HepG2 (cell line): ENCODE results near the gene SNF8. TPM values are rescaled to one million over a fixed set of nuclear protein-coding genes. Genes with fewer than 3 reads are reported as not detected.

Experiments
- ARNT ChIP-seq: fragments of 450-650 bp; IDR thresholded peaks from 2 replicates; pipeline ENCODE4 v1.6.1; 2017
- CENPBD1 ChIP-seq: sonication (generic); formaldehyde crosslinking; IDR thresholded peaks from 2 replicates; pipeline ENCODE4 v1.8.0; 2022; ENCODE audit warnings: missing genetic modification reagents, low read depth, mild to moderate bottlenecking, borderline replicate concordance
- DDIT3 ChIP-seq: sonication (generic); formaldehyde crosslinking; IDR thresholded peaks from 2 replicates; pipeline ENCODE4 v1.4.0; 2020; ENCODE audit warnings: mild to moderate bottlenecking, missing genetic modification reagents
- ESRRA ChIP-seq: sonication (generic); formaldehyde crosslinking; IDR thresholded peaks from 2 replicates; pipeline ENCODE4 v1.5.1; 2020; ENCODE audit warnings: mild to moderate bottlenecking, low read depth, missing genetic modification reagents
- EZH2 ChIP-seq: conservative IDR thresholded peaks from 2 replicates; pipeline ENCODE4 v1.6.1; 2012; ENCODE audit warnings: mild to moderate bottlenecking, low read depth, low read length, moderate library complexity
- FOXM1 ChIP-seq: sonication (generic); formaldehyde crosslinking; IDR thresholded peaks from 2 replicates; pipeline ENCODE4 v1.5.0; 2020; ENCODE audit warnings: missing genetic modification reagents
- HCFC1 ChIP-seq: fragments of 150-350 bp; IDR thresholded peaks from 2 replicates; pipeline ENCODE4 v1.6.1; 2014; ENCODE audit warnings: low read depth, low read length
- HHEX ChIP-seq: IDR thresholded peaks from 2 replicates; pipeline ENCODE4 v1.6.1; 2016; ENCODE audit warnings: control low read depth
- HIVEP1 ChIP-seq: sonication (generic); formaldehyde crosslinking; IDR thresholded peaks from 2 replicates; pipeline ENCODE4 v1.4.0; 2020; ENCODE audit warnings: mild to moderate bottlenecking, missing genetic modification reagents
- IRF1 ChIP-seq: sonication (generic); formaldehyde crosslinking; IDR thresholded peaks from 2 replicates; pipeline ENCODE4 v1.4.0; 2020; ENCODE audit warnings: low read depth, mild to moderate bottlenecking, missing genetic modification reagents
- IRF2 ChIP-seq: IDR thresholded peaks from 2 replicates; pipeline ENCODE4 v1.6.1; 2018; ENCODE audit warnings: missing genetic modification reagents, missing compliant biosample characterization
- MXI1 ChIP-seq: IDR thresholded peaks from 3 replicates; pipeline ENCODE4 v1.6.1; 2012; ENCODE audit warnings: low read depth, low read length, inconsistent platforms, borderline replicate concordance
- NONO ChIP-seq, 2 experiments: fragments of 450-650 bp in 1 of 2; sonication (generic) in 1 of 2; formaldehyde crosslinking in 1 of 2; IDR thresholded peaks in 1 of 2; conservative IDR thresholded peaks in 1 of 2; 2 replicates each; pipeline versions ENCODE4 v1.6.1 to v1.8.0; 2017 to 2022; ENCODE audit warnings: mild to moderate bottlenecking in 1 of 2, missing genetic modification reagents in 1 of 2, moderate library complexity in 1 of 2
- PCBP2 ChIP-seq: fragments of 200-400 bp; formaldehyde crosslinking; optimal IDR thresholded peaks from 2 replicates; pipeline ENCODE3; 2018; ENCODE audit warnings: low read length, low read depth; ENCODE audit not compliant: poor library complexity, severe bottlenecking
- RNF2 ChIP-seq: fragments of 450-650 bp; conservative IDR thresholded peaks from 2 replicates; pipeline ENCODE4 v1.6.1; 2016; ENCODE audit warnings: low read depth
- SIX1 ChIP-seq: sonication (generic); formaldehyde crosslinking; IDR thresholded peaks from 2 replicates; pipeline ENCODE4 v1.4.0; 2020; ENCODE audit warnings: missing genetic modification reagents, borderline replicate concordance
- STAG1 ChIP-seq: sonication (generic); formaldehyde crosslinking; IDR thresholded peaks from 2 replicates; pipeline ENCODE4 v1.4.0; 2020; ENCODE audit warnings: missing genetic modification reagents
- TOPORS ChIP-seq: sonication (generic); formaldehyde crosslinking; IDR thresholded peaks from 2 replicates; pipeline ENCODE4 v1.8.0; 2023; ENCODE audit warnings: mild to moderate bottlenecking, missing genetic modification reagents
- USF2 ChIP-seq, 2 experiments: sonication (generic) in 1 of 2; formaldehyde crosslinking in 1 of 2; IDR thresholded peaks; 2 replicates each; pipeline versions ENCODE4 v1.5.1 to v1.6.1; 2011 to 2020; ENCODE audit warnings: borderline replicate concordance in 1 of 2, low read depth in 1 of 2, low read length in 1 of 2, mild to moderate bottlenecking in 1 of 2, missing genetic modification reagents in 1 of 2, moderate library complexity in 1 of 2
- ZBTB8A ChIP-seq: sonication (generic); formaldehyde crosslinking; IDR thresholded peaks from 2 replicates; pipeline ENCODE4 v1.4.0; 2020; ENCODE audit warnings: mild to moderate bottlenecking, low read depth, missing genetic modification reagents, borderline replicate concordance
- ZFYVE20 ChIP-seq: sonication (generic); formaldehyde crosslinking; IDR thresholded peaks from 2 replicates; pipeline ENCODE4 v1.8.0; 2023; ENCODE audit warnings: low read depth, mild to moderate bottlenecking, moderate library complexity, missing genetic modification reagents, borderline replicate concordance
- ZNF224 ChIP-seq: sonication (generic); formaldehyde crosslinking; IDR thresholded peaks from 2 replicates; pipeline ENCODE4 v1.5.0; 2020; ENCODE audit warnings: mild to moderate bottlenecking, missing genetic modification reagents
- ZNF30 ChIP-seq: sonication (generic); formaldehyde crosslinking; IDR thresholded peaks from 2 replicates; pipeline ENCODE4 v1.5.0; 2020; ENCODE audit warnings: mild to moderate bottlenecking, missing genetic modification reagents
- ZNF337 ChIP-seq: sonication (generic); formaldehyde crosslinking; IDR thresholded peaks from 2 replicates; pipeline ENCODE4 v1.5.1; 2020; ENCODE audit warnings: missing genetic modification reagents, low read depth, mild to moderate bottlenecking, borderline replicate concordance
- ZNF598 ChIP-seq: sonication (generic); formaldehyde crosslinking; IDR thresholded peaks from 2 replicates; pipeline ENCODE4 v1.5.1; 2020; ENCODE audit warnings: mild to moderate bottlenecking, missing genetic modification reagents, borderline replicate concordance
- ZNF781 ChIP-seq: sonication (generic); formaldehyde crosslinking; IDR thresholded peaks from 2 replicates; pipeline ENCODE4 v1.5.1; 2020; ENCODE audit warnings: borderline replicate concordance, mild to moderate bottlenecking, missing genetic modification reagents; ENCODE audit errors: not compliant biosample characterization
- polyA plus RNA-seq, 8 experiments: library from polyadenylated mRNA; depleted of rRNA in 3 of 8; stranded (reverse) in 7 of 8; unstranded in 1 of 8; fragments of >200 nt; fragmentation: Illumina TruSeq in 4 of 8; extraction: Trizol in 4 of 8; gene quantifications; 2 replicates each; pipeline versions ENCODE4 v1.2.1 to v1.2.3, GENCODE V29; 2011 to 2016; ENCODE audit warnings: low read depth in 4 of 8, missing spikeins in 1 of 8, mixed read lengths in 1 of 8; ENCODE audit not compliant: insufficient read depth in 1 of 8
- total RNA-seq, 5 experiments: library from RNA; depleted of rRNA; stranded (reverse); fragments of >200 nt; fragmentation: Illumina TruSeq; extraction: Trizol; gene quantifications; 2 replicates each; pipeline ENCODE4 v1.2.3, GENCODE V29; 2016; ENCODE audit warnings: low read depth in 1 of 5

Gene SNF8
- total and polyA plus RNA-seq, 2 of the 13 experiments (the other 11 are each of a cell fraction or from before 2014, with no cell fraction given): 114 to 153 TPM

GRCh38 chr17:48908047-48908843, 36.4 kb downstream of the SNF8 start, which contains the start of gene UBE2Z (continued):
- TF ChIP-seq ESRRA (CRISPR knock-in tag) (peak; percentile 47; the same call in 1 of the 2 replicates), ARNT (no peak), ZNF598 (CRISPR knock-in tag) (peak; percentile 85; the same call in 1 of the 2 replicates), PCBP2 (peak; percentile 75), DDIT3 (no peak), FOXM1 (0 out of 2 replicates have a peak, but pooled peaks have one; percentile 38), ZNF337 (CRISPR knock-in tag) (no peak), RNF2 (no peak), CENPBD1 (CRISPR knock-in tag) (no peak; the same call in 1 of the 2 replicates), STAG1 (CRISPR knock-in tag) (no peak; the same call in 1 of the 2 replicates), HCFC1 (peak; percentile 54), IRF1 (CRISPR knock-in tag) (peak; percentile 88; the same call in 1 of the 2 replicates), HIVEP1 (CRISPR knock-in tag) (peak; percentile 92), ZFYVE20 (CRISPR knock-in tag) (peak; percentile 64; the same call in 1 of the 2 replicates), ZNF224 (CRISPR knock-in tag) (no peak), SIX1 (CRISPR knock-in tag) (0 out of 2 replicates have a peak, but pooled peaks have one; percentile 33), NONO (IDR thresholded peaks at IDR 0.05) (no peak), NONO (CRISPR knock-in tag; conservative IDR thresholded peaks at IDR 0.05) (peak; percentile 94), MXI1 (peak; percentile 87; the same call in 2 of the 3 replicates), ZNF781 (CRISPR knock-in tag) (peak; percentile 8), HHEX (no peak), IRF2 (CRISPR knock-in tag) (peak; percentile 98), USF2 (IDR thresholded peaks at IDR 0.05; ENCODE audit: low read depth, low read length) (no peak), USF2 (CRISPR knock-in tag; IDR thresholded peaks at IDR 0.05; ENCODE audit: borderline replicate concordance) (no peak), ZBTB8A (no peak), ZNF30 (CRISPR knock-in tag) (no peak), EZH2 (no peak), TOPORS (peak; percentile 89)
